Endothelial cell of umbilical vein (primary cell): ENCODE results near the gene CLPTM1L.

Experiments
- EZH2 ChIP-seq: IDR thresholded peaks from 2 replicates; pipeline ENCODE4 v1.6.1; 2012; ENCODE audit warnings: borderline replicate concordance, low read depth, mild to moderate bottlenecking, moderate library complexity, low read length, inconsistent platforms; ENCODE audit not compliant: severe bottlenecking
- FOS ChIP-seq: IDR thresholded peaks from 2 replicates; pipeline ENCODE4 v1.6.1; 2011; ENCODE audit warnings: mild to moderate bottlenecking, low read length, moderate library complexity, borderline replicate concordance; ENCODE audit not compliant: insufficient read depth
- MAX ChIP-seq: IDR thresholded peaks from 2 replicates; pipeline ENCODE4 v1.6.1; 2011; ENCODE audit not compliant: insufficient read depth, insufficient read length
- POLR2A ChIP-seq: IDR thresholded peaks from 2 replicates; pipeline ENCODE4 v1.6.1; 2012; ENCODE audit warnings: low read depth, mild to moderate bottlenecking, control low read depth, low read length
- POLR2AphosphoS5 ChIP-seq: IDR thresholded peaks from 2 replicates; pipeline ENCODE4 v1.6.1; 2012; ENCODE audit warnings: low read depth, mild to moderate bottlenecking, control low read depth, low read length, moderate library complexity; ENCODE audit not compliant: insufficient read depth
- TF ChIP-seq, protein P1 (sequence below), 2 donors: IDR thresholded peaks; 1 replicate in 1 of 2; 2 replicates in 1 of 2; pipeline ENCODE4 v1.5.1; 2011; ENCODE audit warnings: low read length in 2 of 2, mild to moderate bottlenecking in 2 of 2, moderate library complexity in 2 of 2, control low read depth in 1 of 2, inconsistent platforms in 1 of 2, low read depth in 1 of 2; ENCODE audit not compliant: insufficient read depth in 1 of 2; ENCODE audit errors: extremely low read depth in 1 of 2

GRCh38 chr5:1297243-1297642 lies 47.7 kb downstream of the CLPTM1L start:
- TF ChIP-seq MAX, result no peak
- TF ChIP-seq, protein P1, sequence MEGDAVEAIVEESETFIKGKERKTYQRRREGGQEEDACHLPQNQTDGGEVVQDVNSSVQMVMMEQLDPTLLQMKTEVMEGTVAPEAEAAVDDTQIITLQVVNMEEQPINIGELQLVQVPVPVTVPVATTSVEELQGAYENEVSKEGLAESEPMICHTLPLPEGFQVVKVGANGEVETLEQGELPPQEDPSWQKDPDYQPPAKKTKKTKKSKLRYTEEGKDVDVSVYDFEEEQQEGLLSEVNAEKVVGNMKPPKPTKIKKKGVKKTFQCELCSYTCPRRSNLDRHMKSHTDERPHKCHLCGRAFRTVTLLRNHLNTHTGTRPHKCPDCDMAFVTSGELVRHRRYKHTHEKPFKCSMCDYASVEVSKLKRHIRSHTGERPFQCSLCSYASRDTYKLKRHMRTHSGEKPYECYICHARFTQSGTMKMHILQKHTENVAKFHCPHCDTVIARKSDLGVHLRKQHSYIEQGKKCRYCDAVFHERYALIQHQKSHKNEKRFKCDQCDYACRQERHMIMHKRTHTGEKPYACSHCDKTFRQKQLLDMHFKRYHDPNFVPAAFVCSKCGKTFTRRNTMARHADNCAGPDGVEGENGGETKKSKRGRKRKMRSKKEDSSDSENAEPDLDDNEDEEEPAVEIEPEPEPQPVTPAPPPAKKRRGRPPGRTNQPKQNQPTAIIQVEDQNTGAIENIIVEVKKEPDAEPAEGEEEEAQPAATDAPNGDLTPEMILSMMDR (IDR thresholded peaks at IDR 0.05; ENCODE audit: extremely low read depth in 1 of 2, insufficient read depth in 1 of 2, low read depth in 1 of 2, low read length in 2 of 2), result no peak
- no peak for TF ChIP-seq POLR2A
- TF ChIP-seq FOS, result no peak
- TF ChIP-seq EZH2, result no peak
- no peak for TF ChIP-seq POLR2AphosphoS5
